C4-2B (cell line): ENCODE results near the gene CRY2.

Source experiments
- ZFX ChIP-seq: fragments of 450-650 bp; IDR thresholded peaks from 2 replicates; pipeline ENCODE4 v1.6.1; 2017
- TF ChIP-seq, protein P1 (sequence below): fragments of 450-650 bp; conservative IDR thresholded peaks from 2 replicates; pipeline ENCODE4 v1.5.1; 2017; ENCODE audit warnings: mild to moderate bottlenecking

DNA sequence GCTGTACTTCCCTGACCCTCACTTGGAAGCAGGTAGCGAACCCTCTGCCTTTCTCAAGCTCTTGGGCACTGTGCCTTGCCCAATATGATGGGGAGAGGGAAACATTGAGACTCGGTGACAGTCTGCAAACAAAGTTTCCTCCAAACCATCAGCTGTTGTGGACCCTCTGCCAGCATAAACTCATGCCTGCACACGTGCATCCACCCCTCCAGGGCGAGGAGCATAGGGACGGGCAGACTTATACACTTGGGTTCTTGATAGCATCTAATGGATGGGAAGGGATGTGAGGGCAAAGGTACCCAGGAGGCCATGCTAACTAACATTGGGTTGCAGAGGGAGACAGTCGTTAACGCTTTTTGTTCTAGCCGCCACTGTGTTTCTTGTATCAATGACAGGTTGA lies 29.9 kb downstream of the CRY2 start:
- TF ChIP-seq, protein P1, sequence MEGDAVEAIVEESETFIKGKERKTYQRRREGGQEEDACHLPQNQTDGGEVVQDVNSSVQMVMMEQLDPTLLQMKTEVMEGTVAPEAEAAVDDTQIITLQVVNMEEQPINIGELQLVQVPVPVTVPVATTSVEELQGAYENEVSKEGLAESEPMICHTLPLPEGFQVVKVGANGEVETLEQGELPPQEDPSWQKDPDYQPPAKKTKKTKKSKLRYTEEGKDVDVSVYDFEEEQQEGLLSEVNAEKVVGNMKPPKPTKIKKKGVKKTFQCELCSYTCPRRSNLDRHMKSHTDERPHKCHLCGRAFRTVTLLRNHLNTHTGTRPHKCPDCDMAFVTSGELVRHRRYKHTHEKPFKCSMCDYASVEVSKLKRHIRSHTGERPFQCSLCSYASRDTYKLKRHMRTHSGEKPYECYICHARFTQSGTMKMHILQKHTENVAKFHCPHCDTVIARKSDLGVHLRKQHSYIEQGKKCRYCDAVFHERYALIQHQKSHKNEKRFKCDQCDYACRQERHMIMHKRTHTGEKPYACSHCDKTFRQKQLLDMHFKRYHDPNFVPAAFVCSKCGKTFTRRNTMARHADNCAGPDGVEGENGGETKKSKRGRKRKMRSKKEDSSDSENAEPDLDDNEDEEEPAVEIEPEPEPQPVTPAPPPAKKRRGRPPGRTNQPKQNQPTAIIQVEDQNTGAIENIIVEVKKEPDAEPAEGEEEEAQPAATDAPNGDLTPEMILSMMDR: no peak
- no peak for TF ChIP-seq ZFX
